Ramos (cell line): ENCODE data around the gene GLRA1.

Experiments used
- in situ Hi-C: fragments of 300-500 bp; cut with MboI; formaldehyde crosslinking; loops from one replicate; pipeline ENCODE4 v1.14.3; 2022; ENCODE audit warnings: low sequenced_read_pairs; ENCODE audit not compliant: unreplicated experiment

The GLRA1 gene

GRCh38 chr5:151924564-151925301 is at the start of gene GLRA1:
GLRA1 (minus strand) TSS chr5:151924851; CDS start chr5:151924549, 302 bp downstream.
- in situ Hi-C loops, result no loop called here

GRCh38 chr5:151970885-151971284 is 46.2 kb upstream of the GLRA1 start:
- in situ Hi-C loops, result no loop called here

- in situ Hi-C loops, result no loop called here
Observed at GRCh38 chr5:151967865-151968264, 43.2 kb upstream of the GLRA1 start.

GRCh38 chr5:151966046-151966445 is 41.4 kb upstream of the GLRA1 start:
- in situ Hi-C loops, result no loop called here

- in situ Hi-C loops, result no loop called here
Observed at GRCh38 chr5:151964471-151964870, 39.8 kb upstream of the GLRA1 start.

- in situ Hi-C loops, result no loop called here
Observed at GRCh38 chr5:151961557-151961956, 36.9 kb upstream of the GLRA1 start.

GRCh38 chr5:151958111-151958510 is 33.5 kb upstream of the GLRA1 start:
- in situ Hi-C loops, result no loop called here

GRCh38 chr5:151956725-151957124 is 32.1 kb upstream of the GLRA1 start:
- in situ Hi-C loops, result no loop called here

GRCh38 chr5:151954255-151954654 is 29.6 kb upstream of the GLRA1 start:
- in situ Hi-C loops, result no loop called here

GRCh38 chr5:151953833-151954232 is 29.2 kb upstream of the GLRA1 start:
- in situ Hi-C loops, result no loop called here

GRCh38 chr5:151952238-151952637 is 27.6 kb upstream of the GLRA1 start:
- in situ Hi-C loops, result no loop called here

GRCh38 chr5:151950706-151951105 is 26.1 kb upstream of the GLRA1 start:
- in situ Hi-C loops, result no loop called here

GRCh38 chr5:151949701-151950308 is 25.2 kb upstream of the GLRA1 start:
- in situ Hi-C loops, result no loop called here

- in situ Hi-C loops, result no loop called here
Observed at GRCh38 chr5:151949113-151949512, 24.5 kb upstream of the GLRA1 start.

GRCh38 chr5:151947931-151948608 is 23.4 kb upstream of the GLRA1 start:
- in situ Hi-C loops, result no loop called here

GRCh38 chr5:151937851-151938250 is 13.2 kb upstream of the GLRA1 start:
- in situ Hi-C loops, result no loop called here

GRCh38 chr5:151935135-151935695 is 10.6 kb upstream of the GLRA1 start:
- in situ Hi-C loops, result no loop called here

GRCh38 chr5:151931260-151931659 is 6.6 kb upstream of the GLRA1 start:
- in situ Hi-C loops, result no loop called here

GRCh38 chr5:151926188-151926587 is 1.5 kb upstream of the GLRA1 start:
- in situ Hi-C loops, result no loop called here

GRCh38 chr5:151925340-151925739 is 689 bp upstream of the GLRA1 start:
- in situ Hi-C loops, result no loop called here

GRCh38 chr5:151923866-151924476 is 680 bp downstream of the GLRA1 start:
- in situ Hi-C loops, result no loop called here
